Umbilical cord (tissue), 2 donors: ENCODE data around the gene DAAM1. TPM values are rescaled to one million over a fixed set of nuclear protein-coding genes. Genes with fewer than 3 reads are reported as not detected.
A peak's percentile ranks its signal among the peaks of the same experiment; 100 is the strongest.

Experiments
- DNase-seq: peaks from one replicate; pipeline ENCODE4 v3.0.0-alpha.2; 2015; ENCODE audit warnings: low spot score
- total RNA-seq: library from RNA; depleted of rRNA; stranded (reverse); fragments of >200 nt; gene quantifications from one replicate; pipeline ENCODE4 v1.2.3, GENCODE V29; 2014; ENCODE audit warnings: low replicate concordance; ENCODE audit not compliant: insufficient read depth

The DAAM1 gene
- total RNA-seq, 1 donor from 2014 or later, result 77.3 TPM

- no peak for DNase-seq
These were observed 151.3 kb downstream of the DAAM1 start for GRCh38 chr14:59339524-59340330.

- DNase-seq, result no peak
These were observed 153.5 kb downstream of the DAAM1 start for GRCh38 chr14:59341858-59342477.

- no peak for DNase-seq
These were observed 154.3 kb downstream of the DAAM1 start for GRCh38 chr14:59342516-59343484.

- DNase-seq, result no peak
These were observed 155.1 kb downstream of the DAAM1 start for GRCh38 chr14:59343585-59343984.

GRCh38 chr14:59344016-59344415, 155.5 kb downstream of the DAAM1 start:
- DNase-seq, result peak; percentile 91

GRCh38 chr14:59344691-59345455, 156.4 kb downstream of the DAAM1 start:
- DNase-seq, result no peak

GRCh38 chr14:59346329-59346728, 157.9 kb downstream of the DAAM1 start:
- DNase-seq, result no peak

GRCh38 chr14:59346796-59347510, 158.5 kb downstream of the DAAM1 start:
- DNase-seq, result peak; percentile 66

GRCh38 chr14:59347511-59347900, 159.0 kb downstream of the DAAM1 start:
- DNase-seq, result peak; percentile 37

- no peak for DNase-seq
These were observed 159.4 kb downstream of the DAAM1 start for GRCh38 chr14:59347915-59348314.

GRCh38 chr14:59349258-59349701, 160.8 kb downstream of the DAAM1 start:
- DNase-seq, result peak; percentile 75

- no peak for DNase-seq
These were observed 164.5 kb downstream of the DAAM1 start for GRCh38 chr14:59352961-59353360.

GRCh38 chr14:59354666-59355065, 166.2 kb downstream of the DAAM1 start:
- peak; percentile 42 for DNase-seq

- DNase-seq, result no peak
These were observed 166.6 kb downstream of the DAAM1 start for GRCh38 chr14:59355091-59355490.

- DNase-seq, result no peak
These were observed 167.8 kb downstream of the DAAM1 start for GRCh38 chr14:59356312-59356711.

- no peak for DNase-seq
These were observed 168.3 kb downstream of the DAAM1 start for GRCh38 chr14:59356767-59357166.

GRCh38 chr14:59358102-59358501, 169.6 kb downstream of the DAAM1 start:
- peak; percentile 26 for DNase-seq

- DNase-seq, result no peak
These were observed 170.3 kb downstream of the DAAM1 start for GRCh38 chr14:59358784-59359183.

GRCh38 chr14:59359431-59360124, 171.1 kb downstream of the DAAM1 start:
- no peak for DNase-seq

- DNase-seq, result no peak
These were observed 171.8 kb downstream of the DAAM1 start for GRCh38 chr14:59360233-59360632.
